GM19463 (cell line): Measurements from ENCODE around the gene LSM4.

Experiments used
- ATAC-seq: cut with Tn5 transposase; IDR thresholded peaks from one replicate; pipeline ENCODE4 v1.9.1; 2021; ENCODE audit warnings: mild to moderate bottlenecking, moderate library complexity; ENCODE audit not compliant: unreplicated experiment

LSM4 gene

GRCh38 chr19:18257503-18258470, 65.1 kb downstream of the LSM4 start:
- no peak for ATAC-seq
